NCI-H1417 treated with DMSO at 0.1 percent for 48 hours (cell line): ENCODE data around the gene HECW1.

Source experiments
- DNase-seq: peaks from one replicate; lab custom pipeline; 2025; lab: John Stamatoyannopoulos, UW

HECW1 gene

DNA sequence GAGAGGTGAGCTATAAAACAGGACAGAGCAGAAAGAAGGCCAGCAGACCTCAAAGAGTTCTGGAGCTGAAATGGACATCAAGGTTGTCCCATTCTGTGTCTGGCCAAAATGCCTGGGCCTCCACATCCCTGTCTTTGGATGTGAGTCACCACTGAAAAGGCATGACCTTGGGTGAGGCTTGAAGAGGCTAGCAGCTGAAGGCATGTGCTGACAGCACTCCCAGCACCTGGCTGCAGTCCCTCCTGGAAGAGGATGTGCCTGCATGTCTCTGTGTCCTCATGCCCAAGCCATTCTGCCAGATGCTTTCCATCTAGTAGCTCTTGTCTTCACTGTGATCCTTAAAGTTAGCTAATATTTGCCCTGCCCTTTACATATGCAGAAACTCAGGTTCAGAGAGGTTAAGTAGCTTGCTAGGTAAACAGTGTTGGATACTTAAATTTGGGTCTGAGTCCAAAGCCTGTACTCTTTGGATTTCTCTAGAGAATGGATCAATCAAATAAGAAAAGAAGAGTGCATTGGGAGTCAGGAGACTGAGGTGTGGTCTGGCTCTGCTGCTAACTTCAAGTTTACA, 35.8 kb downstream of the HECW1 start:
- DNase-seq: no peak

DNA sequence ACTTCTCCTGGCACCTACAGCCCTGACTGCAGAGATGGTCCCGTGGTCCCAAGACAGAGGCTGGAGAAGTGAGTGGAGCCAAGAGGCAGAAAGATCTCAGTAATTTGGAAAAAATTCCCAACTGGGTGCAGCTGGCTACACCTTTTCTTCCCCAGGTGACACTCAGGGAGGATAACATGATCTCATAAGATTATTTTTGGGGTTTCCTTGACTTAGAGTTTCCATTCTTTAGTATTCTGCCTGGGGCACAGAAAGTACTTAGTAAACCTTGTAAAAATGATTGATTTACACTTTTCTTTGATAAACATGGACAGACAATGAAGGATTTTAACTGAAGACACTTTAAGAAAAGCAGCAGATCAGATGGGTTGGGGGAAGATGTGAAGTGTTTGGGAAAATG, 38.6 kb downstream of the HECW1 start:
- DNase-seq: no peak

DNA sequence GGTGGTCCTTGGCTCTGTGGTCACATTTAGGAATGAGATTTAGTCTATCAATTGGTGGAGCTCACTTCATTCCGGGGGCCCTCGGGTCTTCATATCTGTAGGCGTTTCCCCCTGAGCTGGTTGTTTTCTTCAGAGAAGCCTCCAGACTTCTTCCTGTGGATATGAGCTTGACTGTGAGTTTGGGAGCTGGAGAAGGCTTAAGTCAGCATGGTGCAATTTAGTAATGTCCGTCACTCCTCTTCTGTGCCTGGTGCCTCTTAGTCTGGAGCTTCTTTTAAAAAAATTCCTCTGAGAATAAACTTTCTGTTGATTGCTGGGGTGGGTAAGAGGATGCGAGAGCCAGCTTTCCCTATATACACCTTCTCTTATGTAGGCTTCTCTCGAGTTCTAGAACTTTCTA, 40.2 kb downstream of the HECW1 start:
- no peak for DNase-seq

DNA sequence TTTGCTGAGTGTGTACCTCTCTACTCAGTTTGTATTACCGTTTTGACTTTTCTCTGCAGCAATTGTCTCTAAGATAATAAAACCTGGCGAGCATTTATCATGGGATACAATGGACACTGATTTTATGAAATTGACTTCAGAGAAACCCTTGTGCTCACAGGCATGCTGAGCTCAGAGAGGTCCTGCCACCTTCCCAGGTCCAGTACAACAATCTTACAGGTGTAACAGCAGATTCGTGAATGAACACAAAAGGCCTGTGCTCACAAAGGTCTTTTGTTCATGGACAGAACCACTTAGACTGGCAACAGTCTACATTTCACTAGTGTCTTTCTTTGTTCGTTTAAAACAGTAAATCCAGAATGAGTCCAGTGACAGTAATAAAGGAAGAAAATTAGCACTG, 43.2 kb downstream of the HECW1 start:
- DNase-seq: no peak

DNA sequence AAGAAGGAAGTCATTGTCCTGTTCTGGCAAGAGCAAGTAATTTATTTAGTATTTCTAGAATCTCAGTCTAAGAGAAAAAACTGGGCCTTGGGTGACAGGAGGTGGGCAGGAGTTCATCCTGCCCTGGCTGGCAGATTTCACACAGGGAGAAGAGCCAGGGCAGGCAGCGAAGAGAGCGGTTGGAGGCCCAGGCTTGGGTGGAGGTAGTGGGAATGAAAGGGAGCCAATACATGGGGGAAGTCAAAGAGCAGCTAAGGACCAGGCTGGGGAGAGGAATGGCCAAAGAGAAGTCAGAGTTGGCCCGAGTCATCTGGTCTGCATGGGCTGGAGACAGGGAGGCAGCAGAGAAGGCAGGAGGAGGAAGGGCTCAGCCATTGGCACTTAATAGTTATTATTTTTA, 51.4 kb downstream of the HECW1 start:
- no peak for DNase-seq

DNA sequence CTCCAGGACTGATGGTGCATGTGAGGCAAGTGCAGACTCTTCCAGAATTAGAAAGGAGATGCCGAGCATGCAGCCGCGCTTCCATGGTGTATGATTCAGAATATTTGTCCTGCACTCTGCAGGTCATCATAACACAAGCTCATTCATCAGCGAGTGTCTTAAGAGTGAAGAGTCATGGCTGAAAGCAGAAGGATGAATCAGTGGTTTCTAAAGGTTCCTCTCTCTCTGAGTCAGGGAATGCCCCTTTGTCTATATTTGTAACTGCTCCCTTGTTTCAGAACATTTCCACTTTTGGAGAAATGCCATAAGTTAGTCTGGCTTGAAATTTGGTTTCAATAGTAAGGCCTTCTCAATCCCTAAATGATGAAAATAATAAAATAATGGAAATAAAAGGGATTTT, 52.3 kb downstream of the HECW1 start:
- no peak for DNase-seq

DNA sequence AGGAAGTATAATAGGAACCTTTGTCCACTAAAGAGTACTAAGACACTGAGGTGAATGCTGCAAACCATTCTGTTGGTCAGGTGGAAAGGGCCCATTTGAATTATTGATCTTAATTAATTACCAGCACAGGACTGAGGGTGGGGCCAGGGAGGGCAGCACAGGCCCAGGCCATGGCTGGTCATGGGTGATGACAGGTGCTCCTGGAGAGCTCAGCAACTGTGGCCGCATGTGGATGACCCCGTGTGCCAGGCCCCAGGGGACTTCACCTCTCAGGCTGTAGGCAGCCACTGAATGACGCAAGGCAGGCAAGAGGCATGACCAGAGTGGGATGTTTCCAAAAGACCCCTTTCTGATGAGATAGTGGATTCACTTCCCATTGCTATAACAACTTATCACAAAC, 54.2 kb downstream of the HECW1 start:
- no peak for DNase-seq

DNA sequence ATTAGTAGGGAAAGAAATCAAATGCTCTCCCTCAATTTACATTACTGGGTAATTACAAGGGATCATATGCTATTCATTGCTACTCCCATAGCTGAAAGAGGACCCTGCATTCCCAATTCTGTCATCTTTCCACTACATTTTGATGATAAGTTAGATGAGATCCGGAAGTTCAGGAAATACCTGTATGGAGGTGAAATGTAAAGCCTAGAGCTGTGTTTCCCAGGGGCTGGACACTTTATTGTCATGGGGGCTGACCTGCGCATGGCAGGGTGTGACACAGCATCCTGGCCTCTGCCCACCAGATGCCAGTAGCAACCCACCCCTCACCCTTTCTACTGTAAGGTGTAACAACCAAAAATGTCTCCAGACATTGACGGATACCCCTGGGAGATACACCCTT, 56.6 kb downstream of the HECW1 start:
- DNase-seq: no peak

DNA sequence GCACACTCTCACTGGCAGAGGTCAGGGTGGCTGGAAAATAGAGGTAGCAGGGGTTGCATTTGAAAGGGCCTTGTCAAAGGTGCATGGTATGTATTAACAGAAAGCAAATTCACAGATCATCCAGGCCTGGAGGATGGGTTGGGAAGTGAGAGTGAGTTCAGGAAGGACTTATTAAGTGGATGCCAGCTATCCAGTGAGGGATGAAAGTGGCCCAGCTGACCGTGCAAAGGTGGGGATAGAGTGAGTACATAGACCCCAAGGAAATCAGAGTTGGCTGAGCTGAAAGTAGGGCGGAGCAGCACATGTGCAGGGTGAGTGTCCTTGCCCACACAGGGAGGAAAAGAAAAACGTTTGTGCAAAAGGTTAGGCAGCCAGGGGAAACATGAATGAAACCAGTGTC, 58.1 kb downstream of the HECW1 start:
- no peak for DNase-seq

DNA sequence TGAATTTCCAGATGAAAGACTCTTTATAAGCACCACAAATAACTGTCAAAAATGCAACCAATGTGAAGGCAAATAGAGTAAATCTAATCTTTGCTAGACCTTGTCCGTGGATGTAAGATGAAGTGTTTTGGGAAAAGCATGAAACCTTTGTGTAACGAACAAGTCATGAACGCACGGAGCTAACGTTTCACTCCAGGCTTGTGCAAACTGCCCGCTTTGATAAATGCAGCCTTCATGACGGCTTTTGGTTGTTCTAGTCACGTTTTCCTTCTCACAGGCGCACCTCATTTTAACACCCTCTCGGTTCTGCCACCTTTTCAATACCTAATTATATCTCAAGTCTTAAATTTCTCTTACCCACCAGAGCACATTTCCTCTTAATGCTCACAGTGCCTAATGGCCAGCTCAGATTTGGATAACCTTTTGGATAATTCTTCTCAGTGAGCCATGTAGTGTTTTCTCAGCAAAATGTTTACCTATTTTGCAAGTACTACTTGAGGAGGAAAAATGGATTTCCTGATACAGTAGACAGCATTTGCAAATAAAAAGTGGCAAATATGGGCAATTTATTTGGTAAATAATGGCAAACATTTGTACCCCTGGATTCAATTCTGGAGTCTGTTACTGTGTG, 63.2 kb downstream of the HECW1 start:
- no peak for DNase-seq

DNA sequence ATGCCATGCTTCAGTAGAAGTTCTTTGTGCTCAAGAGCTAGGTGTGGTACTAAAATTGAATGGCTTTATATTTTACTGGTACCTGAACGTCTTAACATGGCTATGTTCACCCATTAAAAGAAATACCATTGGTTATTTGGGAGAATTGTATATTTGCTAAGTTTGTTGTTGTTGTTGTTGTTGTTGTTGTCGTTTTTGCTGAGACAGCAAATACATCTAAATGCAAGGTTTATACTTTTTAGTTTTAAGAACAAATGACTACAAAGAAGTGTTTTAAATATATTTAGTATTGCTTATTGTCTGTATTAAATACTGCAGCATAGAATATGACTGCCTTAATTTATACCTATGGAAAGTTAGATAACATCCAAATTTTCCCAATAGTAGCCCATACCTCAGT, 66.9 kb downstream of the HECW1 start:
- DNase-seq: no peak

DNA sequence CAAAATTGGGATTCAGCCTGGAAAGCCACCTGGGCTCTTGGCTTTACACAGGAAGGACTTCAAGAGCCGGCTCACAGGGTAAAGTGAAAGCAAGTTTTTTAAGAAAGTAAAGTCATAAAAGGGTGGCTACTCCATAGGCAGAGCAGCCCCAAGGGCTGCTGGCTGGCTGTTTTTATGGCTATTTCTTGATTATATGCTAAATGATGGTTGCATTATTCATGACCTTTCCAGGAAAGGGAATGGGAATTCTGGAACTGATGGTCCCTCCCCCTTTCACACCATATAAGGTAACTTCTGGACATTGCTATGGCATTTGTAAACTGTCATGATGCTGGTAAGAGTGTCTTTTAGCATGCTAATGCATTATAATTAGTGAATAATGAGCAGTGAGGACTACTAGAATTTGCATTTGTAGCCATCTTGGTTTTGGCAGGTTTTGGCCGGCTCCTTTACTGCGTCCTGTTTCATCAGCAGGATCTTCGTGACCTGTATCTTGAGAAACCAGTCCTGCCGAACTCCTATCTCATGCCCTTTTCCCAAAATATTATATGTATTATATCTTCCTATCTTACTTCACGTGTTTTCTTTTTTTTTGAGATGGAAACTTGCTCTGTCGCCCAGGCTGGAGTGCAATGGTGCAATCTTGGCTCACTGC, 80.5 kb downstream of the HECW1 start:
- no peak for DNase-seq

DNA sequence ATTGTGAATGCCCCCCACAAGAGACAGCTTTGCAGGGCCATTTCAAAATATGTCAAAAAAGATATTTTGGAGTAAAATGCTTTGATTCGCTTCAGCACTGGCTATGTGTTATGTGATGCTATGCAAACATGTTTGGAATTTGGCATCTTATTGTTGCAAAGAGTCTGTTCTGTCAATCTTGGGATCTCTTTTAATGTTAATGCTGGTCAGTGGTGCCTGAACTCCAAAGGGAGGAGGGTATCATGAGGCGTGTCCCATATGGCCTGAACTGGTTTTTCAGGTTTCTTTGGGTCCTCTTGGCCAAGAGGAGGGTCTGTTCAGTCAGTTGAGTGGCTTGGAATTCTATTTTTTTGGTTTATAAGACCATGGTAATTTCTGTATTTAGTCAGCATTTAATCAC, 81.4 kb downstream of the HECW1 start:
- no peak for DNase-seq

DNA sequence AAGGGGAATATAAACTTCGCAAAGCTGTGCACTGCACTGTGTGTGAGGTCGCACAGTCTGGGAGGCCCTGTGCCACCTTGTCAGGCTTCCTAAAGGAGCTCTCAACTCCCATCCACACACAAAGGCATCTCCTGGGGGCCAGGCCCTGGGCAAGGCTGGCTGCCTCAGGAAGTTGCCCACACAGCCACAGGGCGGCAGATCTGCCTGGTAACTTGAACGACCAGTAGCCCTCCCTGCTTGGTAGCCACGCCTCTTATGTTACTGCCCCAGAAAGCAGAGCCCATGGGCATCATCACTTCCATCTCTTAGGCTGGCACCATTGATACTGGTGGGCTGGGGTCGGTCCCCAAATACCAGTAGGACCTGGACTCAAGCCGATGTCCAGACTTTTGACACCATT, 82.8 kb downstream of the HECW1 start:
- DNase-seq: no peak

DNA sequence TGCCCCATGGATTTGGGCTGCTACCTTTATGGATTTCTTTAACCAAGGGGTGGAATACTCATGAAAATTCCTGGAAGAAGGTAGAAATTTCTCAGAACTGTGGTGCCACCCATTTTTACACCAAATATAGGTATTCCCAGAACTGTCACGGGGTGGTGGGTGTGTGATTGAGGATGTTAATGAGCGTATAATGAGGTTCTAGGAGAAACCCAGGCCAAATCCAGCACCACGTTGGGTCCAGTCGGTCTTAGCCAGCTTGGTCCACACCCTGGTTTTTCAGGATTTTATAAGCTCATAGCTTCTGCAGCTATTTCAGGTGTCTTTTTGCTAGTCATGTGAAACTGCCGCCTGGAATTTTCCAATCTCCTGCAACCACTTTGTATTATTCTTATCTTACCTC, 83.3 kb downstream of the HECW1 start:
- no peak for DNase-seq

DNA sequence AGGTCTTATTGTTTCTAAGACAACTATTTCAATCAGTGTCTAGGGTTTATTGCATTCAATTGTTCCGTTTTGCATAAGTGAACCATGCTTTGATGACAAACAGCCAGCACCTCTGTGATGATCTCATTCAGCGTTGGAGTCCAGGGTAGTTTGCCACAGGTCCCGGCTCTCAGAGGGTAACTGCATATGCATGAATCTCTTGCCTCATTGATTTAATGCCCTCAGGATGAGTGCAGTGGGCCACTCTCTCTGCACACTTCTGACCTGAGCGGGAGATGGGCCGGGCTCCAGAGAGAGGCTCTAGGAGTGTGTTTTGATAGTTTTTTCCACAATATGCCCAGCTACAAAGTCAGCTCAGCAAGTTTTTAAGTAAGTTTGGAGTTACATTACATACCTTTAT, 83.9 kb downstream of the HECW1 start:
- no peak for DNase-seq

DNA sequence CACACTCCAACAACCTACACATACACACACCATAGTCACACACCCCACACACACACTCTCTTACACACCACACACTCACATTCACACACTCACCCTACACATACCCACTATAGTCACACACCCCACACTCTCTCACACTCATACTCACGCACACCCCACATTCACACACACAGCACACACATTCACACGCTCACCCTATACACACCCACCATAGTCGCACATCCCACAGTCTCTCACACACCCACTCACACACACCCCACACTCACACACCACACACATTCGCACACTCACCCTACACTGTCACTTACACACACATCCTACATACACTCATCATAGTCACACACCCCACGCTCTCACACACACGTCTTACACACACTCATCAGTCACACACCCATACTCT, 85.6 kb downstream of the HECW1 start:
- no peak for DNase-seq

DNA sequence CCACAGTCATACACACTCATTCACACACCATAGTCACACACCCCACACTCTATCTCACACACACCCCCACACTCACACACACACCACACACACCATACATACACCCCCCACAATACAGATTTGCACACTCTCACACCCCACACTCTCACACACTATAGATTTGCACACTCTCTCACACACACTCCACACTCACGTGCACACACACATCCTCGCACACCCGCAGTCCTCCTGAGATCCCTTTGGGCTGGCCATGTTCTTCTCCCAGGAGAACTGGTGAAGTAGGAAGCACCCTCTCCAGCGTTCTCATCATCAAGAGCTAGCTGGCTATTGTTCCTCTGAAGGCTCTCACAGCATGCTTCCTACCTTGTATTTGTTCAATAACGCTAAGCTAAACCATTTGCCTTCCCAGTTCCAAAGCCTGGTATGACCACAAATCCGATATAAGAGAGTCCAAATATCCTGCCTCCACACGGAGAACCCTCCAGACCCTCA, 86.2 kb downstream of the HECW1 start:
- no peak for DNase-seq

DNA sequence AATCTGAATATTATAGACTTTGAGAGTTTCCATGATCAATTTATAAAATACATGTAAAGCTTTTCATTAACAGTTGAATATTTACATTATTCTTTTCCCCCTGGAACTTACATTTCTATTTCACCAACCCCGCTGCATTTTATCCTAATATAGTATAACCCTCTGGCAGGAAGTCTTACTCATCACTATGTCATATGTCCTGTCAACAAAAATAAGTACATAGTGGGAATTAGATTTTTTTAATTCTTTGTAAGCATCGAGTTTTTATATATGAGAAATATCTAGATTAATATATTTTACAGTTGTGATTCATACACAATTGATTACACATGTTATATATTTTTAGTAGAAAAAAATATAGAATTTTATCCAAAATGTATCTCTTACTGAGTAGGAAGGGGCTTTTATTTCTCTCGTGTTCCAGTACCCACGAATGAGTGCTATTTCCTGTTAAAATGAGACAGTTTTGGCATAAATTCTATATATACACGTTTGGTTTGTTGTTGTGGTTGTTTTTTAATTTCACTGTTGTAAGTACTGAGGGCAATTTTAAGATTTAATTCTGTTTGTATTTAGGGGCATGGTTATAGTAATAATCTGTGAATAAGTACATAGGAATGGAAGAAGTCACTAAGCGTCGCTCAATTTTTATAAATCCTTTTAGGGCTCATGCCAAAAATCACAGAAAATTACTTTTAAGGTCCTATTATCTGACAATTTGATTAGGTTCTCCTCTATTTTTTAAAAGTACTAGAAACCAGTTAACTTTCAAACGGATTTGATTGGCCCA, 87.1 kb downstream of the HECW1 start:
- DNase-seq: no peak

DNA sequence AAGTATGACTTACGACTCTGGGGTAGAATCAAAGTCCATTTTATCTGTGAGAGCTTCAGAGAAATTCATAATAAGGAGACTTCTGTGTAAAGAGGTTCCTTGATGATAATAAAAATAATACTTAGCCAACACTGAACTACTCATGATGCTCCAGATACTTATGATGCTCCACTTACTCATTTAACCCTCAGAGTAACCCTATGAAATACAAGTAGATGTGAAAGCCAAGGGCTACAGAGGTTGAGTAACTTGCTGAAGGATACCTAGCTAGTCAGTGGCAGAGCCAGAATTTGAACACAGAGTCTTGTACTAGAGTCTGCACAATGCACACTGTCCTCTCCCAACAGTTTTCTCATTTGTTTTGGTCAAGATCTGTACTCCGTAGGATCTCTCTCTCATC, 89.5 kb downstream of the HECW1 start:
- no peak for DNase-seq

DNA sequence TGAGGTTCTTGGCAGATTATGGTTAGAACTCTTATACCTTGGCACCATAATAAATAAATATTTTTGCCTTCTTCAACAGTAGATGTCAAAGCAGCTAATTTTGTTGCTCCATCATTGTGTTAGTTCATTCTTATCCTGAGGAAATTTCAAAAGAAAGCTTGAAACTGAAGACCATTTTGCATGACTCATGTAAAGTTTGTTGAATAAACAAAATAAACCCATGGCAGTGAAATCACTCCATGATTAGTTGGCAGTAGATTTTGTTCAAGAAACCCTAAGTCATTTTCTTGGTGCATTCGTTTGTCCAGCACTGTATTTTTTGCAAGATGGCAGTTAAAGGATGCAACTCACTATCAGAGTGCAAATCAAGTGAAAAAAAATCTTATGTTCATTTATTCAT, 91.6 kb downstream of the HECW1 start:
- no peak for DNase-seq

DNA sequence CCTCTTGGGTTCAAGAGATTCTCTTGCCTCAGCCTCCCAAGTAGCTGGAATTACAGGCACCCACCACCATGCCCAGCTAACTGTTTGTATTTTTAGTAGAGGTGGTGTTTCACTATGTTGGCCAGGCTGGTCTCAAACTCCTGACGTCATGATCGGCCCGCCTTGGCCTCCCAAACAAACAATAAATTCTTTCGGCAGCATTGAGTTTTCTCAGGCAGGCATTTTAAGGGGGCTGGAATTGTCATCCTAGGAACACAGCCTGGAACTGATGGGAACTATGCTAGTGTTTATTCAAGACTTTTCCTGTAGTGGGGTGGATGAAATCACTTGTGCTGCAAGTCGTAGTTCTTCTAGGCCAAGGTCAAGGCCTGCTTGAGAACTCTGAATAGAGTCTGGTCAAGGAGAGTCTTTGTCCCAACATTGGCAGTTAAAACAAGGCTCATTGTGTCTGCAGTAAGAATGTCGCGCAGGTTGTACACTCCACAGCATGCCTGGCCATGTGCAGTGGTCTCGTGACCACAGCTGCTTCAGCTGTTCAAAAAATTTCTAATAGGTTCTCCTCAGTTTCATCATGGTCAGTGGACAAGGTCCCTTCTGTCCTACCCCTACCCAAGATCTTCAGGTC, 92.8 kb downstream of the HECW1 start:
- DNase-seq: no peak

DNA sequence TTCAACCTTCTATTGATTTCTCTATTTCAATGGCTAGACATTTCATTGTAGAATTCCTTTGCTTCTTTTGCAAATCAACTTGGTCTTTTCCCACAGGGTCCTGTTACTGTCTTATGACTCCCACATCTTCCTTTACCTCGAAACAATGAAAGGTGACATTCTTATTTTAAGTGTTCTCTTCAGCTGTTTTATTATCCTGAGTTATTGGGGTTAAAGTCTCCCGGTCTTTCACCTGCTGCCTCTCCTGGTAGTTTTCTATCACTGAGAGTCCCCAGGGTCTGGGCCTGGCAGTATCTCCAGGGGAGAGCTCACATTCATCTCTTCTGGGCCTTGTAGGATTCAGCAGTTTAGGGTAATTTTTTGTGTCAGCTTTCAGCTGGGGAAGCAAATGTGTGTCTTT, 95.8 kb downstream of the HECW1 start:
- DNase-seq: no peak
